GM23338 (cell line): ENCODE data around the gene ACSF3. TPM values are rescaled to one million over a fixed set of nuclear protein-coding genes. Genes with fewer than 3 reads are reported as not detected.

Experiments used
- CREB1 ChIP-seq: fragments of 250-450 bp; sonication (Bioruptor Pico); IDR thresholded peaks from 2 replicates; pipeline ENCODE4 v1.5.0; 2020; ENCODE audit warnings: low read depth, mild to moderate bottlenecking, moderate library complexity
- CTCF ChIP-seq, 2 experiments: fragments of 200-600 bp in 1 of 2; sonication (generic) in 1 of 2; conservative IDR thresholded peaks; 2 replicates each; pipeline versions ENCODE4 v1.5.1 to v1.6.1; 2016 to 2017; ENCODE audit warnings: antibody characterized with exemption in 2 of 2, low read depth in 2 of 2, mild to moderate bottlenecking in 2 of 2, moderate library complexity in 1 of 2
- JUNB ChIP-seq: IDR thresholded peaks from one replicate; pipeline ENCODE4 v1.6.1; 2016; ENCODE audit warnings: antibody characterized with exemption; ENCODE audit not compliant: unreplicated experiment
- REST ChIP-seq: IDR thresholded peaks from one replicate; pipeline ENCODE4 v1.6.1; 2018; ENCODE audit warnings: antibody characterized with exemption; ENCODE audit not compliant: unreplicated experiment
- ZNF114 ChIP-seq: fragments of 250-450 bp; sonication (Bioruptor Pico); IDR thresholded peaks from 2 replicates; pipeline ENCODE4 v1.5.0; 2020; ENCODE audit warnings: mild to moderate bottlenecking, moderate library complexity
- ZNF462 ChIP-seq: fragments of 250-450 bp; sonication (Bioruptor Pico); IDR thresholded peaks from 2 replicates; pipeline ENCODE4 v1.5.0; 2020; ENCODE audit warnings: mild to moderate bottlenecking, moderate library complexity
- polyA plus RNA-seq: library from polyadenylated mRNA; unstranded; fragments of >200 nt; fragmentation: Nextera tagmentation; extraction: Ambion mirVana; gene quantifications from 2 replicates; pipeline ENCODE4 v1.2.1, GENCODE V29; 2016
- total RNA-seq: library from RNA; depleted of rRNA; stranded (reverse); fragments of >200 nt; shearing (Covaris generic); gene quantifications from 2 replicates; pipeline ENCODE4 v1.2.3, GENCODE V29; 2014

ACSF3 gene
- total and polyA plus RNA-seq, 2 experiments from 2014 or later = 12.8 to 23.1 TPM

- TF ChIP-seq ZNF462 (no peak), JUNB (no peak), ZNF114 (CRISPR knock-in tag) (no peak), CREB1 (CRISPR knock-in tag) (no peak), REST (no peak), CTCF (conservative IDR thresholded peaks at IDR 0.05; ENCODE audit: low read depth in 2 of 2) (no peak)
Observed at GRCh38 chr16:89173174-89173921, 79.7 kb downstream of the ACSF3 start (continued).
